IMR-90 (cell line): Measurements from ENCODE around the gene PLD2. TPM values are rescaled to one million over a fixed set of nuclear protein-coding genes. Genes with fewer than 3 reads are reported as not detected.

Experiments used
- ATAC-seq: fragments of 200-7000 bp; cut with Tn5 transposase; 2 replicates; pipeline ENCODE4 v1.9.1; 2020; ENCODE audit warnings: low read depth, mild to moderate bottlenecking, moderate library complexity
- BruUV-seq: library from RNA; stranded (reverse); fragments of 400-500 nt; replicated peaks from 2 replicates; lab custom pipeline; 2021; lab: Mats Ljungman, UMichigan
- CTCF ChIA-PET: fragments of 300-600 bp; formaldehyde crosslinking; extraction: SDS; loops from one replicate; lab custom pipeline; 2021; ENCODE audit warnings: antibody characterized with exemption; lab: Yijun Ruan, JAX
- POLR2A ChIA-PET: fragments of 300-600 bp; sonication (Branson Sonifier 250); formaldehyde crosslinking; loops from one replicate; lab custom pipeline; 2022; ENCODE audit warnings: antibody characterized with exemption; ENCODE audit not compliant: unreplicated experiment; lab: Charles Lee
- DNase-seq: peaks from one replicate; pipeline ENCODE4 v3.0.0; 2013
- H2AFZ ChIP-seq: replicated peaks from 2 replicates; pipeline ENCODE3; 2013; ENCODE audit warnings: low read length, mild to moderate bottlenecking; ENCODE audit not compliant: poor library complexity
- H2AK5ac ChIP-seq: 2 replicates; pipeline ENCODE4 v1.6.1; 2013; ENCODE audit warnings: low read depth, low read length, inconsistent platforms
- H2AK9ac ChIP-seq: replicated peaks from 2 replicates; pipeline ENCODE3; 2013; ENCODE audit warnings: mild to moderate bottlenecking, low read depth, low read length, moderate library complexity; ENCODE audit not compliant: poor library complexity
- H2BK120ac ChIP-seq: 2 replicates; pipeline ENCODE4 v1.6.1; 2013; ENCODE audit warnings: low read depth, low read length, inconsistent platforms
- H2BK15ac ChIP-seq: 3 replicates; pipeline ENCODE4 v1.6.1; 2013; ENCODE audit warnings: low read depth, low read length, inconsistent platforms
- H2BK20ac ChIP-seq: 2 replicates; pipeline ENCODE4 v1.6.1; 2013; ENCODE audit warnings: low read depth, mild to moderate bottlenecking, inconsistent platforms, low read length, moderate library complexity
- H2BK5ac ChIP-seq: 2 replicates; pipeline ENCODE4 v1.6.1; 2013; ENCODE audit warnings: mild to moderate bottlenecking, low read depth, low read length, inconsistent platforms; ENCODE audit not compliant: poor library complexity, severe bottlenecking
- H3K14ac ChIP-seq: replicated peaks from 2 replicates; pipeline ENCODE4 v1.6.1; 2013; ENCODE audit warnings: low read depth, low read length, inconsistent platforms
- H3K18ac ChIP-seq: 2 replicates; pipeline ENCODE4 v1.6.1; 2013; ENCODE audit warnings: low read depth, low read length, control low read depth
- H3K23ac ChIP-seq: 2 replicates; pipeline ENCODE4 v1.6.1; 2013; ENCODE audit warnings: low read depth, low read length, inconsistent platforms
- H3K27ac ChIP-seq: 2 replicates; pipeline ENCODE4 v1.5.1; 2013; ENCODE audit warnings: mild to moderate bottlenecking, control low read depth, low read length; ENCODE audit not compliant: insufficient read depth
- H3K27me3 ChIP-seq: 2 replicates; pipeline ENCODE4 v1.6.1; 2013; ENCODE audit warnings: low read length; ENCODE audit not compliant: control insufficient read depth, insufficient read depth
- H3K36me3 ChIP-seq: 2 replicates; pipeline ENCODE4 v1.6.1; 2013; ENCODE audit warnings: low read length, mixed read lengths; ENCODE audit not compliant: control insufficient read depth, insufficient read depth
- H3K4ac ChIP-seq: 2 replicates; pipeline ENCODE4 v1.6.1; 2013; ENCODE audit warnings: low read depth, low read length, inconsistent platforms
- H3K4me1 ChIP-seq: 2 replicates; pipeline ENCODE4 v1.6.1; 2013; ENCODE audit warnings: low read length, mixed read lengths; ENCODE audit not compliant: control insufficient read depth, insufficient read depth
- H3K4me2 ChIP-seq: 2 replicates; pipeline ENCODE4 v1.6.1; 2013; ENCODE audit warnings: low read depth, mild to moderate bottlenecking, control low read depth, low read length, moderate library complexity
- H3K4me3 ChIP-seq: 2 replicates; pipeline ENCODE4 v1.5.1; 2013; ENCODE audit warnings: low read depth, mild to moderate bottlenecking, control low read depth, low read length, moderate library complexity; ENCODE audit not compliant: insufficient read depth
- H3K56ac ChIP-seq: 2 replicates; pipeline ENCODE4 v1.6.1; 2013; ENCODE audit warnings: low read length, inconsistent platforms; ENCODE audit not compliant: insufficient read depth; ENCODE audit errors: extremely low read depth
- H3K79me1 ChIP-seq, 2 experiments: 2 replicates each; pipeline ENCODE4 v1.6.1; 2013; ENCODE audit warnings: low read length in 2 of 2, inconsistent platforms in 1 of 2, low read depth in 1 of 2
- H3K9ac ChIP-seq: 2 replicates; pipeline ENCODE4 v1.6.1; 2013; ENCODE audit warnings: low read depth, low read length, control low read depth
- H3K9me1 ChIP-seq: 2 replicates; pipeline ENCODE4 v1.6.1; 2013; ENCODE audit warnings: low read length, inconsistent platforms; ENCODE audit not compliant: insufficient read depth
- H3K9me3 ChIP-seq: 2 replicates; pipeline ENCODE4 v1.6.1; 2013; ENCODE audit warnings: low read length; ENCODE audit not compliant: control insufficient read depth, insufficient read depth
- H4K20me1 ChIP-seq: 2 replicates; pipeline ENCODE4 v1.6.1; 2013; ENCODE audit warnings: low read length, inconsistent platforms; ENCODE audit not compliant: insufficient read depth
- H4K5ac ChIP-seq: 2 replicates; pipeline ENCODE4 v1.6.1; 2013; ENCODE audit warnings: mild to moderate bottlenecking, low read depth, low read length, control low read depth
- H4K8ac ChIP-seq, 2 experiments: 2 replicates each; pipeline ENCODE4 v1.6.1; 2013; ENCODE audit warnings: low read depth in 2 of 2, low read length in 2 of 2, control low read depth in 1 of 2, inconsistent platforms in 1 of 2
- H4K91ac ChIP-seq: 2 replicates; pipeline ENCODE4 v1.6.1; 2013; ENCODE audit warnings: low read depth, low read length, inconsistent platforms; ENCODE audit not compliant: insufficient read depth
- CEBPB ChIP-seq: IDR thresholded peaks from 2 replicates; pipeline ENCODE4 v1.6.1; 2012; ENCODE audit warnings: low read depth, low read length, improper control_type of control experiment
- CTCF ChIP-seq: conservative IDR thresholded peaks from 2 replicates; pipeline ENCODE4 v1.5.1; 2012; ENCODE audit warnings: mild to moderate bottlenecking, low read depth, low read length, improper control_type of control experiment
- FOS ChIP-seq: fragments of 150-350 bp; IDR thresholded peaks from 2 replicates; pipeline ENCODE4 v1.6.1; 2016; ENCODE audit warnings: low read depth, low read length
- MAFK ChIP-seq: IDR thresholded peaks from 2 replicates; pipeline ENCODE4 v1.6.1; 2012; ENCODE audit warnings: low read depth, low read length, improper control_type of control experiment
- NFE2L2 ChIP-seq: fragments of 150-350 bp; IDR thresholded peaks from 2 replicates; pipeline ENCODE4 v1.6.1; 2016; ENCODE audit warnings: low read depth, mild to moderate bottlenecking, low read length
- USF2 ChIP-seq: fragments of 150-350 bp; IDR thresholded peaks from 2 replicates; pipeline ENCODE4 v1.6.1; 2017; ENCODE audit warnings: mild to moderate bottlenecking, antibody characterized with exemption, low read length, low read depth
- WGBS, 2 experiments: methylation state at CpG; one replicate each; pipeline versions ENCODE4 v1.1.5 to v1.1.7; 2013; ENCODE audit warnings: missing lambda C conversion rate in 2 of 2; ENCODE audit not compliant: insufficient read length in 1 of 2; ENCODE audit errors: extremely low coverage in 2 of 2; 5-methylcytosine and 5-hydroxymethylcytosine counted together
- dilution Hi-C: fragments of 300-500 bp; cut with HindIII; formaldehyde crosslinking; loops from one replicate; pipeline ENCODE4 v1.14.3; 2018; ENCODE audit warnings: low sequenced_read_pairs; ENCODE audit not compliant: unreplicated experiment
- in situ Hi-C: fragments of 300-500 bp; cut with MboI; formaldehyde crosslinking; loops from 3 replicates; pipeline ENCODE4 v1.14.3; 2019; ENCODE audit warnings: low sequenced_read_pairs, inconsistent platforms, mixed read lengths
- intact Hi-C: fragments of 100-400 bp; cut with micrococcal nuclease; formaldehyde crosslinking; loops from 2 replicates; pipeline ENCODE4 v1.10.0; 2022
- polyA plus RNA-seq, 3 experiments: library from polyadenylated mRNA; depleted of rRNA; stranded (reverse); fragments of >200 nt; gene quantifications; 2 replicates each; pipeline ENCODE4 v1.2.3, GENCODE V29; 2012; ENCODE audit warnings: low replicate concordance in 1 of 3
- total RNA-seq: library from RNA; depleted of rRNA; stranded (reverse); fragments of >200 nt; gene quantifications from 2 replicates; pipeline ENCODE4 v1.2.3, GENCODE V29; 2012
- TF ChIP-seq, protein P1 (sequence below): fragments of 150-350 bp; IDR thresholded peaks from 2 replicates; pipeline ENCODE4 v1.6.1; 2016; ENCODE audit warnings: low read depth, mild to moderate bottlenecking, low read length, moderate library complexity, borderline replicate concordance

PLD2 gene
- total and polyA plus RNA-seq, 2 of the 4 experiments (the other 2 are of a cell fraction), result 12.5 to 28.0 TPM

GRCh38 chr17:4786106-4786511 is 20.8 kb upstream of the PLD2 start, which contains the start of gene VMO1:
Gene VMO1, minus strand, starts transcription at chr17:4786364. Its CDS starts 12 bp downstream, at chr17:4786352.
- peaks cover 5% of the 10 kb centered on the region; the same call in 1 of the 2 replicates for H3K4me1 ChIP-seq
- peak within 1 kb of the TSS; percentile 65 for H3K23ac ChIP-seq
- no peak within 1 kb of the TSS for H2BK20ac ChIP-seq
- no peaks in the 10 kb centered on the region for H4K20me1 ChIP-seq
- ATAC-seq (no peak), DNase-seq (no peak)
- no peak within 1 kb of the TSS for H3K14ac ChIP-seq
- no peak within 1 kb of the TSS for H4K5ac ChIP-seq
- H2BK5ac ChIP-seq, result no peak within 1 kb of the TSS
- intact Hi-C loops, result no loop called here
- H4K8ac ChIP-seq, result no peak within 1 kb of the TSS
- dilution Hi-C loops, result no loop called here
- peak within 1 kb of the TSS; percentile 64 for H2AFZ ChIP-seq
- H2BK15ac ChIP-seq, result no peak within 1 kb of the TSS
- H3K36me3 ChIP-seq, result no peaks in the 10 kb centered on the region
- ChIA-PET POLR2A (no interaction called here), CTCF (no interaction called here)
- no peak within 1 kb of the TSS; the same call in 1 of the 2 replicates for H3K9ac ChIP-seq
- peak within 1 kb of the TSS; percentile 61 for H3K4me2 ChIP-seq
- peak within 1 kb of the TSS; percentile 70 for H2AK9ac ChIP-seq
- H3K27ac ChIP-seq, result no peak within 1 kb of the TSS
- 20% methylated on average over 9 of the region's 24 CpGs; no CpG with 5 or more reads in 1 of the 2 experiments for WGBS, 2 experiments
- BruUV-seq, result no TSS peak
- no peak within 1 kb of the TSS for H3K18ac ChIP-seq
- in situ Hi-C loops, result loop anchor here (5.0 kb wide), 1 partner anchor 96 kb away; no protein-coding TSS in a partner anchor
- H3K56ac ChIP-seq, result no peak within 1 kb of the TSS
- no peak for TF ChIP-seq CEBPB
- no peak for TF ChIP-seq FOS
- TF ChIP-seq NFE2L2, result no peak
- TF ChIP-seq CTCF, result no peak
- TF ChIP-seq, protein P1, sequence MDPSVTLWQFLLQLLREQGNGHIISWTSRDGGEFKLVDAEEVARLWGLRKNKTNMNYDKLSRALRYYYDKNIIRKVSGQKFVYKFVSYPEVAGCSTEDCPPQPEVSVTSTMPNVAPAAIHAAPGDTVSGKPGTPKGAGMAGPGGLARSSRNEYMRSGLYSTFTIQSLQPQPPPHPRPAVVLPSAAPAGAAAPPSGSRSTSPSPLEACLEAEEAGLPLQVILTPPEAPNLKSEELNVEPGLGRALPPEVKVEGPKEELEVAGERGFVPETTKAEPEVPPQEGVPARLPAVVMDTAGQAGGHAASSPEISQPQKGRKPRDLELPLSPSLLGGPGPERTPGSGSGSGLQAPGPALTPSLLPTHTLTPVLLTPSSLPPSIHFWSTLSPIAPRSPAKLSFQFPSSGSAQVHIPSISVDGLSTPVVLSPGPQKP, result no peak
- TF ChIP-seq MAFK, result no peak
- no peak for TF ChIP-seq USF2
- H2BK120ac ChIP-seq, result no peak within 1 kb of the TSS
- H3K9me1 ChIP-seq, result peaks cover 4% of the 10 kb centered on the region
- H3K4ac ChIP-seq, result no peak within 1 kb of the TSS
- H3K79me1 ChIP-seq, result peaks cover 0 to 5% of the 10 kb centered on the region in 2 experiments; a peak in 2 of 4 replicates
- H3K27me3 ChIP-seq, result peaks cover 40% of the 10 kb centered on the region
- H4K91ac ChIP-seq, result no peak within 1 kb of the TSS
- H2AK5ac ChIP-seq, result no peak within 1 kb of the TSS
- H3K4me3 ChIP-seq, result no peak within 1 kb of the TSS
- H3K9me3 ChIP-seq, result no peaks in the 10 kb centered on the region
